IPS-20b (cell line): ENCODE results near the gene DDX54.

ENCODE experiments used
- H3K27ac ChIP-seq: one replicate; pipeline ENCODE4 v1.5.1; 2013; ENCODE audit warnings: low read length
- H3K27me3 ChIP-seq: 2 replicates; pipeline ENCODE4 v1.6.1; 2013; ENCODE audit warnings: mild to moderate bottlenecking, low read length, inconsistent platforms; ENCODE audit not compliant: insufficient read depth
- H3K36me3 ChIP-seq: 2 replicates; pipeline ENCODE4 v1.6.1; 2013; ENCODE audit warnings: low read depth, mild to moderate bottlenecking, inconsistent platforms, low read length, moderate library complexity; ENCODE audit not compliant: insufficient read depth
- H3K4me1 ChIP-seq: 2 replicates; pipeline ENCODE4 v1.6.1; 2013; ENCODE audit warnings: mild to moderate bottlenecking, control low read depth, inconsistent platforms, low read length, moderate library complexity; ENCODE audit not compliant: insufficient read depth
- H3K4me3 ChIP-seq: 2 replicates; pipeline ENCODE4 v1.5.1; 2013; ENCODE audit warnings: mild to moderate bottlenecking, low read length, inconsistent platforms
- H3K9ac ChIP-seq: 2 replicates; pipeline ENCODE4 v1.6.1; 2013; ENCODE audit warnings: low read depth, mild to moderate bottlenecking, inconsistent platforms, low read length, moderate library complexity
- H3K9me3 ChIP-seq: 2 replicates; pipeline ENCODE4 v1.6.1; 2013; ENCODE audit warnings: mild to moderate bottlenecking, low read depth, low read length, inconsistent platforms; ENCODE audit not compliant: insufficient read depth

DDX54 gene

GRCh38 chr12:113154351-113154973, 30.8 kb downstream of the DDX54 start:
- peaks cover 3% of the 10 kb centered on the region; the same call in 1 of the 2 replicates for H3K4me1 ChIP-seq
- H3K9ac ChIP-seq = no peak overlapping the region
- peak overlapping the region; percentile 61; the same call in 1 of the 2 replicates for H3K4me3 ChIP-seq
- H3K9me3 ChIP-seq = no peaks in the 10 kb centered on the region
- H3K27me3 ChIP-seq = peaks cover 60% of the 10 kb centered on the region
- peaks cover 18% of the 10 kb centered on the region for H3K36me3 ChIP-seq
- H3K27ac ChIP-seq = no peak overlapping the region

- Histone ChIP-seq H3K27me3 (peaks cover 60% of the 10 kb centered on the region), H3K36me3 (peaks cover 5% of the 10 kb centered on the region), H3K9me3 (no peaks in the 10 kb centered on the region), H3K27ac (no peak overlapping the region), H3K4me3 (peak overlapping the region; percentile 65), H3K9ac (peak overlapping the region; percentile 57; the same call in 1 of the 2 replicates), H3K4me1 (peaks cover 7% of the 10 kb centered on the region; the same call in 1 of the 2 replicates)
These were observed 32.2 kb downstream of the DDX54 start for GRCh38 chr12:113152835-113153814.

DNA sequence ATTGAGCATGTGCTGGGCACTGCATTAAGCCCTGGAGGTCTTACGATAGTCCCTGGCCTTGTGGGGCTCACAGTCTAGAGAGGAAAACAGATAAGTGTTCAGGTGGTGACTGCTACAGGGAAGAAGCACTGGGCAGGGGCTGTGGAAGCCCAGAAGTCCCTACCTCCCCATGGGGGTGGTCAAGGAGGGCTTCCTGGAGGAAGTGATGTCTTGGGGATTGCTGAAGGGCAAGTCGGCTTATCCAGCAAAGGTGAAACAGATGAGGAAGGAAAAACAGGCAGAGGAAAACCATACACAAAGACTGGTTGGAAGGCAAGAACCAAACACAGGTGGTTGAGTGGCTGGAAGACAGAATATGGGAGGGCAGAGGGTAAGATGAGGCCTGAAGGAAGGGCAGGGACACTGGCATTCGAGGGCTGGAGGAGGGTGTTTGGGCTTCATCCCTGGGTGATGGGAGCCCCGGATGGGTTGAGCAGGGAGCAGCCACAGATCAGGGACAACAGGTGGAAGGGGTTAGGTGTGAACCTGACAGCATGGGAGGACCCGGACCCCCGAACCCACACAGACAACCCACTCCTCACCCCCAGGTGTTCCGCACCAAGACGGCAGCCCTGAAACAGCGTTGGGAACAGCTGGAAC, 33.0 kb downstream of the DDX54 start:
- Histone ChIP-seq H3K4me1 (peaks cover 7% of the 10 kb centered on the region; the same call in 1 of the 2 replicates), H3K27me3 (peaks cover 60% of the 10 kb centered on the region)

GRCh38 chr12:113151655-113152054, 33.6 kb downstream of the DDX54 start:
- H3K4me1 ChIP-seq = peaks cover 7% of the 10 kb centered on the region; the same call in 1 of the 2 replicates
- H3K9me3 ChIP-seq = no peaks in the 10 kb centered on the region
- H3K4me3 ChIP-seq = no peak overlapping the region
- no peak overlapping the region for H3K27ac ChIP-seq
- H3K36me3 ChIP-seq = no peaks in the 10 kb centered on the region
- no peak overlapping the region for H3K9ac ChIP-seq
- peaks cover 60% of the 10 kb centered on the region for H3K27me3 ChIP-seq

More for the DNA sequence above, 33.0 kb downstream of the DDX54 start:
- H3K9me3 ChIP-seq = no peaks in the 10 kb centered on the region
- H3K4me3 ChIP-seq = peak overlapping the region; percentile 65; the same call in 1 of the 2 replicates
- H3K27ac ChIP-seq = no peak overlapping the region
- H3K9ac ChIP-seq = no peak overlapping the region
- H3K36me3 ChIP-seq = no peaks in the 10 kb centered on the region

GRCh38 chr12:113149361-113150150, 35.7 kb downstream of the DDX54 start, which contains the start of gene CFAP73:
Gene CFAP73 (plus strand): TSS chr12:113149724. CDS start chr12:113149858, 134 bp downstream.
- Histone ChIP-seq H3K36me3 (no peaks in the 10 kb centered on the region), H3K9me3 (no peaks in the 10 kb centered on the region), H3K27me3 (peaks cover 44% of the 10 kb centered on the region), H3K27ac (no peak within 1 kb of the TSS), H3K4me1 (peaks cover 10% of the 10 kb centered on the region), H3K4me3 (peak within 1 kb of the TSS; percentile 58; the same call in 1 of the 2 replicates), H3K9ac (no peak within 1 kb of the TSS)

GRCh38 chr12:113146999-113147398, 38.3 kb downstream of the DDX54 start:
- Histone ChIP-seq H3K27ac (no peak overlapping the region), H3K27me3 (peaks cover 18% of the 10 kb centered on the region), H3K4me1 (peaks cover 10% of the 10 kb centered on the region), H3K9ac (no peak overlapping the region), H3K4me3 (no peak overlapping the region), H3K36me3 (no peaks in the 10 kb centered on the region), H3K9me3 (no peaks in the 10 kb centered on the region)

- Histone ChIP-seq H3K9ac (no peak overlapping the region), H3K27ac (no peak overlapping the region), H3K27me3 (peaks cover 10% of the 10 kb centered on the region), H3K4me3 (no peak overlapping the region), H3K9me3 (no peaks in the 10 kb centered on the region), H3K36me3 (no peaks in the 10 kb centered on the region), H3K4me1 (peaks cover 10% of the 10 kb centered on the region)
These were observed 39.3 kb downstream of the DDX54 start for GRCh38 chr12:113145720-113146551.

DNA sequence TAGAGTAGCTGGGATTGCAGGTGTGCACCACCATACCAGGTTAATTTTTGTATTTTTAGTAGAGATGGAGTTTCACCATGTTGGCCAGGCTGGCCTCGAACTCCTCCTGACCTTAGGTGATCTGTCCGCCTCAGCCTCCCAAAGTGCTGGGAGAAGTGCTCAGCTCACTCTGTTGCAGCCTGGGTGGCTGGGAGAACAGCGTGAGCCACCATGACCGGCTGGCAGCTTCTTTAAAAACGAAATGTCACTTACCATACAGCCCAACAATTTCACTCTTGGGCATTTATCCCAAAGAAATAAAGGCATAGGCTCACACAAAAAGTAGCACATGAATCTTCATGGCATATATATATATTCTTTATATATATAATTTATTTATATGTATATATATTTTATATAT, 40.5 kb downstream of the DDX54 start:
- Histone ChIP-seq H3K27me3 (peaks cover under 1% of the 10 kb centered on the region; the same call in 1 of the 2 replicates), H3K9ac (no peak overlapping the region), H3K4me1 (peaks cover 9% of the 10 kb centered on the region), H3K9me3 (no peaks in the 10 kb centered on the region), H3K27ac (no peak overlapping the region), H3K36me3 (no peaks in the 10 kb centered on the region), H3K4me3 (no peak overlapping the region)

DNA sequence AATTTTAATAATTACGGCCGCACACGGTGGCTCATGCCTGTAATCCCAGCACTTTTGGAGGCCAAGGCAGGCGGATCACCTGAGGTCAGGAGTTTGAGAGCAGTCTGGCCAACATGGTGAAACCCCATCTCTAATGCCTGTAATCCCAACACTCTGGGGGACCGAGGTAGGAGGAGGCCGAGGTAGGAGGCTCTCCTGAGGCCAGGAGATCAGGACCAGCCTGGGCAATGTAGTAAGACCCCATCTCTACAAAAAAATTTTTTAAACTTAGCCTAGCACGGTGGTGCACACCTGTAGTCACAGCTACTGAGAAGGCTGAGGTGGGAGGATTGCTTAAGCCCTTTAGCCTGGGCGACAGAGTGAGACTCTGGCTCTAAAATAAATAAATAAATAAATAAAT, 41.3 kb downstream of the DDX54 start:
- H3K27ac ChIP-seq = no peak overlapping the region
- no peak overlapping the region for H3K9ac ChIP-seq
- no peaks in the 10 kb centered on the region for H3K9me3 ChIP-seq
- peaks cover 2% of the 10 kb centered on the region; the same call in 1 of the 2 replicates for H3K4me1 ChIP-seq
- H3K36me3 ChIP-seq = no peaks in the 10 kb centered on the region
- no peaks in the 10 kb centered on the region for H3K27me3 ChIP-seq
- no peak overlapping the region for H3K4me3 ChIP-seq

GRCh38 chr12:113142886-113143332, 42.4 kb downstream of the DDX54 start:
- Histone ChIP-seq H3K27me3 (no peaks in the 10 kb centered on the region), H3K4me1 (peaks cover 2% of the 10 kb centered on the region; the same call in 1 of the 2 replicates), H3K27ac (no peak overlapping the region), H3K9ac (no peak overlapping the region), H3K36me3 (no peaks in the 10 kb centered on the region), H3K4me3 (no peak overlapping the region), H3K9me3 (no peaks in the 10 kb centered on the region)
